Dermis microvascular lymphatic vessel endothelial cell (primary cell): ENCODE measurements around the gene CHFR. TPM values are rescaled to one million over a fixed set of nuclear protein-coding genes. Genes with fewer than 3 reads are reported as not detected.

Source experiments
- total RNA-seq: library from RNA; depleted of rRNA; stranded (reverse); fragments of >200 nt; gene quantifications from 2 replicates; pipeline ENCODE4 v1.2.1, GENCODE V29; 2014

CHFR gene
- total RNA-seq, 1 donor from 2014 or later: 32.6 TPM

Other genes starting within 250 kb of the CHFR start
- gene POLE, start 200.3 kb downstream of the CHFR start, total RNA-seq: 25.5 and 27.3 TPM in 2 replicates
- gene PXMP2, start 200.0 kb downstream of the CHFR start, total RNA-seq: 18.7 and 26.7 TPM in 2 replicates
- gene PGAM5, start 176.8 kb downstream of the CHFR start, total RNA-seq: 37.0 and 50.8 TPM in 2 replicates
- 32.2 and 46.1 TPM in 2 replicates for gene ANKLE2, start 125.8 kb downstream of the CHFR start, total RNA-seq
- gene GOLGA3, start 58.7 kb downstream of the CHFR start, total RNA-seq: 53.0 and 66.4 TPM in 2 replicates
- 3.2 and 3.8 TPM in 2 replicates for gene ZNF605, start 68.7 kb upstream of the CHFR start, total RNA-seq
- 7.2 and 11.4 TPM in 2 replicates for gene ZNF26, start 98.8 kb upstream of the CHFR start, total RNA-seq
- gene ZNF84, start 149.9 kb upstream of the CHFR start, total RNA-seq: 14.4 and 23.0 TPM in 2 replicates
- gene ZNF140, start 193.3 kb upstream of the CHFR start, total RNA-seq: 33.4 and 36.7 TPM in 2 replicates
- 0.51 TPM in 2 replicates for gene ZNF891, start 242.7 kb upstream of the CHFR start, total RNA-seq
- 4.7 and 8.1 TPM in 2 replicates for gene ZNF10, start 243.0 kb upstream of the CHFR start, total RNA-seq